Placental pericyte (primary cell): ENCODE measurements around the gene ZNF256. TPM values are rescaled to one million over a fixed set of nuclear protein-coding genes. Genes with fewer than 3 reads are reported as not detected.

Experiments
- total RNA-seq: library from RNA; depleted of rRNA; stranded (reverse); fragments of >200 nt; gene quantifications from 2 replicates; pipeline ENCODE4 v1.2.3, GENCODE V29; 2012

The ZNF256 gene
- 4.8 and 5.0 TPM in 2 replicates for total RNA-seq

GRCh38 chr19:57947419-57948134 is at the start of gene ZNF256:
TSS of gene ZNF256 (minus strand) at chr19:57947706. CDS start at chr19:57947474, 232 bp downstream.

GRCh38 chr19:57974434-57974833 is 26.9 kb upstream of the ZNF256 start, which contains the start of gene C19orf18:
TSS of gene C19orf18 (minus strand) at chr19:57974534. CDS start at chr19:57974432, 102 bp downstream.

GRCh38 chr19:57934820-57935665 is 12.5 kb downstream of the ZNF256 start, which contains the start of gene ZNF418:
TSS of gene ZNF418 (minus strand) at chr19:57935402. CDS start at chr19:57933822, 1,580 bp downstream.

GRCh38 chr19:57916168-57916995 is 31.1 kb downstream of the ZNF256 start, which contains the start of gene ZNF417:
TSS of gene ZNF417 (minus strand) at chr19:57916592. CDS start at chr19:57916411, 181 bp downstream.

Other genes starting within 250 kb of the ZNF256 start
- 2.3 and 3.3 TPM in 2 replicates for gene ZNF154, start 238.5 kb downstream of the ZNF256 start, total RNA-seq
- 6.1 and 7.4 TPM in 2 replicates for gene ZNF671, start 220.1 kb downstream of the ZNF256 start, total RNA-seq
- 10.1 and 13.2 TPM in 2 replicates for gene ZNF776, start 200.9 kb downstream of the ZNF256 start, total RNA-seq
- gene ZNF586, start 178.0 kb downstream of the ZNF256 start, total RNA-seq: 12.5 and 12.9 TPM in 2 replicates
- gene ZNF552, start 132.8 kb downstream of the ZNF256 start, total RNA-seq: 6.6 and 7.2 TPM in 2 replicates
- 21.0 and 30.6 TPM in 2 replicates for gene ZNF587B, start 117.4 kb downstream of the ZNF256 start, total RNA-seq
- 34.1 and 37.8 TPM in 2 replicates for gene ZNF587, start 97.8 kb downstream of the ZNF256 start, total RNA-seq
- gene ZNF814, start 58.7 kb downstream of the ZNF256 start, total RNA-seq: 7.0 and 13.9 TPM in 2 replicates
- gene ZNF417, start 31.1 kb downstream of the ZNF256 start, total RNA-seq: 13.3 and 17.9 TPM in 2 replicates
- 3.1 and 4.0 TPM in 2 replicates for gene ZNF418, start 12.3 kb downstream of the ZNF256 start, total RNA-seq
- 0.14 and 0.44 TPM in 2 replicates for gene C19orf18, start 26.8 kb upstream of the ZNF256 start, total RNA-seq
- 14.2 and 18.4 TPM in 2 replicates for gene ZNF606, start 55.1 kb upstream of the ZNF256 start, total RNA-seq
- not detected in 2 replicates for gene ZSCAN1, start 86.3 kb upstream of the ZNF256 start, total RNA-seq
- 2.7 and 3.9 TPM in 2 replicates for gene ZNF135, start 111.6 kb upstream of the ZNF256 start, total RNA-seq
- gene ZSCAN18, start 150.5 kb upstream of the ZNF256 start, total RNA-seq: 19.3 and 29.3 TPM in 2 replicates
- gene ZNF329, start 203.1 kb upstream of the ZNF256 start, total RNA-seq: 11.4 and 12.6 TPM in 2 replicates
- 20.8 and 22.8 TPM in 2 replicates for gene ZNF274, start 235.4 kb upstream of the ZNF256 start, total RNA-seq